Stimulated activated naive CD4-positive, alpha-beta T cell treated with Interleukin-2 at 50 U/mL for 16 hours (primary cell): Measurements from ENCODE around the gene FAM72B.
A peak's percentile ranks its signal among the peaks of the same experiment; 100 is the strongest.
"Not testable (repeated sequence)": the region's sequence is repeated elsewhere in the genome, so short reads cannot be mapped to it uniquely, and the experiment has no call there.

Experiments used
- DNase-seq: peaks from one replicate; lab custom pipeline; 2025; lab: John Stamatoyannopoulos, UW

FAM72B gene

GRCh38 chr1:121184290-121185127 is at the start of gene FAM72B, which contains the start of gene SRGAP2C:
TSS of gene FAM72B (minus strand) at chr1:121184340. CDS start at chr1:121183489, 851 bp downstream.
TSS of gene SRGAP2C (plus strand) at chr1:121184975. CDS start at chr1:121187447, 2,472 bp downstream.
- DNase-seq, result peak; percentile 87

GRCh38 chr1:121232445-121233125 is 48.4 kb upstream of the FAM72B start:
- not testable (repeated sequence) for DNase-seq

- not testable (repeated sequence) for DNase-seq
Measured at GRCh38 chr1:121230636-121231035, 46.5 kb upstream of the FAM72B start.

GRCh38 chr1:121227544-121228330 is 43.6 kb upstream of the FAM72B start:
- DNase-seq, result not testable (repeated sequence)

GRCh38 chr1:121226925-121227324 is 42.8 kb upstream of the FAM72B start:
- DNase-seq, result not testable (repeated sequence)

- not testable (repeated sequence) for DNase-seq
Measured at GRCh38 chr1:121226295-121226904, 42.3 kb upstream of the FAM72B start.

- not testable (repeated sequence) for DNase-seq
Measured at GRCh38 chr1:121224714-121225113, 40.6 kb upstream of the FAM72B start.

- DNase-seq, result not testable (repeated sequence)
Measured at GRCh38 chr1:121221770-121222169, 37.6 kb upstream of the FAM72B start.

GRCh38 chr1:121216676-121217075 is 32.5 kb upstream of the FAM72B start:
- DNase-seq, result not testable (repeated sequence)

GRCh38 chr1:121215699-121216417 is 31.7 kb upstream of the FAM72B start:
- DNase-seq, result not testable (repeated sequence)

GRCh38 chr1:121214544-121215156 is 30.5 kb upstream of the FAM72B start:
- not testable (repeated sequence) for DNase-seq

- not testable (repeated sequence) for DNase-seq
Measured at GRCh38 chr1:121213491-121213890, 29.4 kb upstream of the FAM72B start.

- DNase-seq, result not testable (repeated sequence)
Measured at GRCh38 chr1:121210778-121211177, 26.6 kb upstream of the FAM72B start.

- not testable (repeated sequence) for DNase-seq
Measured at GRCh38 chr1:121208375-121208774, 24.2 kb upstream of the FAM72B start.

- DNase-seq, result not testable (repeated sequence)
Measured at GRCh38 chr1:121207328-121207727, 23.2 kb upstream of the FAM72B start.

GRCh38 chr1:121205786-121206711 is 21.9 kb upstream of the FAM72B start:
- not testable (repeated sequence) for DNase-seq

GRCh38 chr1:121202986-121203385 is 18.8 kb upstream of the FAM72B start:
- DNase-seq, result not testable (repeated sequence)

- not testable (repeated sequence) for DNase-seq
Measured at GRCh38 chr1:121200985-121201981, 17.1 kb upstream of the FAM72B start.
